GM10248 (cell line): ENCODE results near the gene SLC35G3.
"Not testable (repeated sequence)": the region's sequence is repeated elsewhere in the genome, so short reads cannot be mapped to it uniquely, and the experiment has no call there.

Source experiments
- CTCF ChIA-PET: fragments of 300-600 bp; sonication (Branson Sonifier 250); formaldehyde crosslinking; extraction: SDS; loops from one replicate; lab custom pipeline; 2021; ENCODE audit warnings: antibody characterized with exemption; lab: Yijun Ruan, JAX
- POLR2A ChIA-PET: fragments of 350-650 bp; sonication (Branson Sonifier 250); formaldehyde crosslinking; extraction: SDS; loops from one replicate; lab custom pipeline; 2020; ENCODE audit warnings: antibody characterized with exemption; lab: Yijun Ruan, JAX
- DNase-seq: peaks from one replicate; pipeline ENCODE4 v3.0.0; 2012; ENCODE audit errors: extremely low spot score
- CTCF ChIP-seq: IDR thresholded peaks from 2 replicates; pipeline ENCODE4 v1.5.1; 2012; ENCODE audit warnings: mild to moderate bottlenecking, low read depth; ENCODE audit errors: extremely low read depth, missing control alignments, control extremely low read depth

The SLC35G3 gene

GRCh38 chr17:35154196-35155165 is 39.7 kb downstream of the SLC35G3 start:
- CTCF ChIA-PET: interaction anchor here (1.0 kb wide), 1 partner anchor 11 kb away, joined by 3 read pairs; no protein-coding TSS in a partner anchor
- TF ChIP-seq CTCF: no peak
- DNase-seq: no peak
- POLR2A ChIA-PET: no interaction called here

- ChIA-PET CTCF (interaction anchor here (1.2 kb wide), 1 partner anchor 11 kb away, joined by 3 read pairs; no protein-coding TSS in a partner anchor), POLR2A (no interaction called here)
- no peak for TF ChIP-seq CTCF
- no peak for DNase-seq
These were observed 41.6 kb downstream of the SLC35G3 start for GRCh38 chr17:35152421-35153140.

- DNase-seq, CTCF ChIA-PET, POLR2A ChIA-PET: not testable (repeated sequence)
These were observed 43.1 kb downstream of the SLC35G3 start for GRCh38 chr17:35151080-35151479.

- POLR2A ChIA-PET: no interaction called here
- CTCF ChIA-PET: interaction anchor here (0.8 to 1.7 kb wide), 2 partner anchors 31 to 36 kb away, joined by 3 read pairs; no protein-coding TSS in a partner anchor
- TF ChIP-seq CTCF: no peak
- no peak for DNase-seq
These were observed 44.3 kb downstream of the SLC35G3 start for GRCh38 chr17:35149941-35150340.

- DNase-seq: no peak
- ChIA-PET POLR2A (no interaction called here), CTCF (interaction anchor here (1.1 kb wide), 1 partner anchor 385 kb away, joined by 3 read pairs; no protein-coding TSS in a partner anchor)
- no peak for TF ChIP-seq CTCF
These were observed 46.0 kb downstream of the SLC35G3 start for GRCh38 chr17:35148144-35148543.

GRCh38 chr17:35147375-35147905 is 46.8 kb downstream of the SLC35G3 start, which contains the start of gene UNC45B:
UNC45B (plus strand) TSS chr17:35147817; CDS start chr17:35148264, 447 bp downstream.
- ChIA-PET CTCF (no interaction called here), POLR2A (no interaction called here)
- TF ChIP-seq CTCF: no peak
- no peak for DNase-seq
